Calu3 (cell line): ENCODE data around the gene DPF3. TPM values are rescaled to one million over a fixed set of nuclear protein-coding genes. Genes with fewer than 3 reads are reported as not detected.

Experiments used
- BruUV-seq: library from RNA; stranded (reverse); fragments of 400-500 nt; replicated peaks from 2 replicates; lab custom pipeline; 2021; lab: Mats Ljungman, UMichigan
- CTCF ChIA-PET: fragments of 300-600 bp; sonication (Branson Sonifier 250); formaldehyde crosslinking; loops from one replicate; lab custom pipeline; 2022; ENCODE audit warnings: antibody characterized with exemption; lab: Charles Lee
- DNase-seq: peaks from one replicate; pipeline ENCODE4 v3.0.0; 2022
- H3K27ac Mint-ChIP-seq: one replicate; pipeline ENCODE4 v1.8.0; 2022; ENCODE audit warnings: mixed read lengths; ENCODE audit not compliant: unreplicated experiment
- H3K27me3 Mint-ChIP-seq: one replicate; pipeline ENCODE4 v1.8.0; 2022; ENCODE audit warnings: mixed read lengths; ENCODE audit not compliant: unreplicated experiment
- H3K36me3 Mint-ChIP-seq: one replicate; pipeline ENCODE4 v1.8.0; 2022; ENCODE audit warnings: mild to moderate bottlenecking, moderate library complexity, mixed read lengths; ENCODE audit not compliant: insufficient read depth, unreplicated experiment
- H3K4me1 Mint-ChIP-seq: one replicate; pipeline ENCODE4 v1.8.0; 2022; ENCODE audit warnings: mild to moderate bottlenecking, low read depth, mixed read lengths; ENCODE audit not compliant: unreplicated experiment
- H3K4me3 Mint-ChIP-seq: one replicate; pipeline ENCODE4 v1.8.0; 2022; ENCODE audit warnings: mild to moderate bottlenecking, low read depth, moderate library complexity, mixed read lengths; ENCODE audit not compliant: unreplicated experiment
- H3K9me3 Mint-ChIP-seq: one replicate; pipeline ENCODE4 v1.8.0; 2022; ENCODE audit warnings: low read depth, mixed read lengths; ENCODE audit not compliant: unreplicated experiment
- CTCF ChIP-seq: fragments of 200-600 bp; IDR thresholded peaks from one replicate; pipeline ENCODE4 v1.8.0; 2022; ENCODE audit warnings: antibody characterized with exemption; ENCODE audit not compliant: unreplicated experiment
- intact Hi-C: fragments of 100-400 bp; cut with micrococcal nuclease; formaldehyde crosslinking; loops from one replicate; pipeline ENCODE4 v1.10.0; 2022; ENCODE audit not compliant: unreplicated experiment
- total RNA-seq: library from RNA; stranded (reverse); gene quantifications from 2 replicates; pipeline ENCODE4 v1.2.3, GENCODE V29; 2022

The DPF3 gene
- total RNA-seq, 1 experiment from 2014 or later, result 9.6 TPM

GRCh38 chr14:72651714-72652113, 242.2 kb downstream of the DPF3 start:
- intact Hi-C loops, result no loop called here
- no peak overlapping the region for H3K27ac Mint-ChIP-seq
- no peaks in the 10 kb centered on the region for H3K27me3 Mint-ChIP-seq
- no TSS peak for BruUV-seq
- no peaks in the 10 kb centered on the region for H3K4me1 Mint-ChIP-seq
- peaks cover 2% of the 10 kb centered on the region for H3K9me3 Mint-ChIP-seq
- H3K4me3 Mint-ChIP-seq, result no peak overlapping the region
- no peak for DNase-seq
- TF ChIP-seq CTCF, result no peak
- no peaks in the 10 kb centered on the region for H3K36me3 Mint-ChIP-seq
- CTCF ChIA-PET, result no interaction called here

- no TSS peak for BruUV-seq
- Mint-ChIP-seq H3K4me3 (no peak overlapping the region), H3K27me3 (no peaks in the 10 kb centered on the region), H3K9me3 (no peaks in the 10 kb centered on the region), H3K27ac (no peak overlapping the region), H3K36me3 (no peaks in the 10 kb centered on the region), H3K4me1 (no peaks in the 10 kb centered on the region)
- peak; percentile 15 for DNase-seq
- TF ChIP-seq CTCF, result no peak
- CTCF ChIA-PET, result no interaction called here
- intact Hi-C loops, result no loop called here
These were observed 242.8 kb downstream of the DPF3 start for GRCh38 chr14:72651081-72651480.

GRCh38 chr14:72649603-72650227, 244.2 kb downstream of the DPF3 start:
- CTCF ChIA-PET, result interaction anchor here (0.7 kb wide), 1 partner anchor 33 kb away, joined by 3 read pairs; no protein-coding TSS in a partner anchor
- Mint-ChIP-seq H3K36me3 (no peaks in the 10 kb centered on the region), H3K9me3 (no peaks in the 10 kb centered on the region), H3K4me3 (no peak overlapping the region), H3K27ac (no peak overlapping the region), H3K4me1 (no peaks in the 10 kb centered on the region), H3K27me3 (no peaks in the 10 kb centered on the region)
- no peak for DNase-seq
- intact Hi-C loops, result no loop called here
- no TSS peak for BruUV-seq
- no peak for TF ChIP-seq CTCF

GRCh38 chr14:72647782-72648181, 246.1 kb downstream of the DPF3 start:
- no peak for DNase-seq
- no peaks in the 10 kb centered on the region for H3K9me3 Mint-ChIP-seq
- CTCF ChIA-PET, result no interaction called here
- TF ChIP-seq CTCF, result no peak
- BruUV-seq, result no TSS peak
- no peaks in the 10 kb centered on the region for H3K36me3 Mint-ChIP-seq
- intact Hi-C loops, result no loop called here
- H3K27me3 Mint-ChIP-seq, result no peaks in the 10 kb centered on the region
- no peak overlapping the region for H3K4me3 Mint-ChIP-seq
- H3K4me1 Mint-ChIP-seq, result peaks cover 8% of the 10 kb centered on the region
- no peak overlapping the region for H3K27ac Mint-ChIP-seq
